Right lung (tissue), 5 donors: Measurements from ENCODE around the gene REV3L. TPM values are rescaled to one million over a fixed set of nuclear protein-coding genes. Genes with fewer than 3 reads are reported as not detected.
A peak's percentile ranks its signal among the peaks of the same experiment; 100 is the strongest.
"Not testable (repeated sequence)": the region's sequence is repeated elsewhere in the genome, so short reads cannot be mapped to it uniquely, and the experiment has no call there.

Experiments used
- DNase-seq, 2 donors: peaks; one replicate each; pipeline ENCODE4 v3.0.0-alpha.2; 2013
- polyA plus RNA-seq, 5 donors: library from polyadenylated mRNA; unstranded; fragments of 120-200 nt; gene quantifications; one replicate each; pipeline versions ENCODE4 v1.2.1 to v1.2.3, GENCODE V29; 2013; ENCODE audit warnings: inconsistent platforms in 1 of 5, low replicate concordance in 1 of 5; ENCODE audit not compliant: insufficient read length in 5 of 5, insufficient read depth in 1 of 5

The REV3L gene
- polyA plus RNA-seq, 5 donors = 45.5 to 67.0 (median 63.9) TPM

DNA sequence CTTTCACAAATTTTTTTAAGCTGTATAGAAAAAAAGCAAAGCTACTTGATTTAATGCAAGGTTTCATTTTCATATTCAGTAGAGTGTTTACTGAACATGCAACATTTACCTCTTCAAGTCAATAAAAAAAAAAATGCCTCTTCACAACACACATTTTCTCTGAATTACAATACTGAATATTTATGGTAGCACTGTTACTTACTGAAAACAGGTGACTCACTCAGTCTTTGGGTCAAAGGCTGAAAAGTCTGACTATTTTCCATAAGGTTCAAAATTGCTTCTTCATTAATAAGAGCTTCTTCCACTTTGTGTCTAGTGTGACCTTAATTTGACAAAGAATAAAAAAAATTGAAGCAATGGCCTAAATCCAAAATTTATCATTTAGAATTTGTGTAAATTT lies 101.9 kb downstream of the REV3L start:
- DNase-seq = no peak

DNA sequence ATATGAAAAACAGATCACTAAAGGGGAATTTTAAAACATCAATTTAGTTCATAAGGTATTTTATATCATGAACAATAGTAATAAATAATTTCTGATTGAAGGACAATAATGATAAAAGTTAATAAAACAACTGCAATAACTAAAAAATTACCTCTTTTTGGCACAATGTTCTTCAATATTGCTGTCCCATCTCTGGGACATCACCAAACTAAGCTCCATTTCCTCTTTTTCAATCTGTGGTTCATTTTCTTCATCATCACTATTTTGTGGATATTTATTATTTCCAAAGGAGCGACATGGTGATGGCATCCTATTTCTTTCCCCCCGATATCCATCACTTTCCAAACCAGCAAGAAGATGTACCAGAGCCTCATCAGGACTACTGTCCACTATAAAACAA lies 103.2 kb downstream of the REV3L start:
- DNase-seq = no peak

DNA sequence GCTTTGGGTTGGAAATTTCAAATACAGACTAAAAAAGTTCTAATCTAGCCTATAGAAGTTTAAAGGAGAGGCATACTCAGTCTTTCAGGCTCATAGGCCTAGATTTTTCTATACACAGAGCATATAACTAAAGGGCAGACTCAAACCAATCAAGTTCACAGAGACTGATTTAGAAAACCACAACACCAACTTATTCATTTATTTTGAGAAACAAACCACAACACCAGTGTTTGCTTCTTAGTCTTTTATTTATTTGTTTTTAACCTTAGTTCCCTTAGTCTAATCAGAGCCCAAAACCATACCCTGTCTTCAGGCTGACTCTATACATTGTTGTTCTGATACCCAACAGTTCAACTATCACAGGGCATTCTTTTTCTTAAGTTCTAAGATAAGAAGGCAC lies 103.7 kb downstream of the REV3L start:
- DNase-seq = no peak

DNA sequence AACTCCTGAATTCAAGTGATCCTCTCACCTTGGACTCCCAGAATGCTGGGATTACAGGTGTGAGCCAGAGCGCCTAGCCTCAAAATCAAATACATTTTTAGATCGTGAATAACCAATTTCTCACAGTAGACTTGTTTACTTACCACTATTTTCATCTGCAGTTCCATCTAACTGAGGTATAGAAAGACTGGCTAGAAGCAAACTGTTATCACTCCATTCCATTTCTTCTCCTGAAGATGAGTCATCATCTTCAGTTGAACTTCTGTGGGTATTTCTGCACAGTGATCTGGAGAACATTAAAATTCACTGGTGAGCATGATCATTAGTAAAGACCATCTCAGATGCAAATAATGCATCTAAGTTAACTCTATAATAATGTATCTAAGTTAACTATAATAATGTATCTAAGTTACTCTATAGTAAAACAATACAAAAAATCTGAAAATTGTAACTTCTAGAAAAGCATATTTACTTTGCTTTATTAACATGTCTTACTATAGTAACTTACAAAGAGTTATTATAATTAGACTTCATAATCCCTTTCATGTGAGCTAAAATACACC lies 105.4 kb downstream of the REV3L start:
- DNase-seq = no peak

DNA sequence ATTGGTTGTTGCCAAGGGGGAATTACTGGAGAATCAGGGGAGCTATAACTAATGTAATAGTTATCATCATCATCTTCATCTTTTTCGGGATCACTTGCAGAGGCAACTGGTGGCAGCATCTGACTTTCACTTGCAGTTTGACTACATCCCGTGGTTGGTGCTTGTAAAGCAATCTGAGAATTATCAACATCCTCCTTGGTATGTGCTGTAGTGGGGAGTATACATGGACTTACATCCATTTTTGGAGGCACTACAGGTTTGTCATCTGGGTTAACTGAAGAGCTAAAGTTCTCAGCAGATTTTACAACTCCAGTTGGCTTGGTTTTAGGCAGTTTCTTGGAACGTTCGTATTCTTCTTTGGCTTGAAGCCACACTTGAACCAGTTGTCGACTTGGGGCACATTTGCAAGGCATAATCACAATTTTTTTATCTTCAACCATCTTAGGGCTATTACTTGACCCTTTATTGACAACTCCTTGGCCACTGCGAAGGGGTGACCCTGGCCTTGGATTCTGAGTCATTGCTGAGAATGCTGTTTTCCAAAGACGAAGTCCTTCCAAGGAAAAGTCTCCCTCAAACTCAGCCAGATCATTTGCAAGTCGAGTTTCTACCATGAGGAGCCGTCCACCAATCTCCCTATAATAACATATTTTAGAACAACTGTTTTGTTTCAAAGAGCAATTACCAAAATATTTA lies 115.5 kb downstream of the REV3L start:
- peak; percentile 12 to 18 for DNase-seq

DNA sequence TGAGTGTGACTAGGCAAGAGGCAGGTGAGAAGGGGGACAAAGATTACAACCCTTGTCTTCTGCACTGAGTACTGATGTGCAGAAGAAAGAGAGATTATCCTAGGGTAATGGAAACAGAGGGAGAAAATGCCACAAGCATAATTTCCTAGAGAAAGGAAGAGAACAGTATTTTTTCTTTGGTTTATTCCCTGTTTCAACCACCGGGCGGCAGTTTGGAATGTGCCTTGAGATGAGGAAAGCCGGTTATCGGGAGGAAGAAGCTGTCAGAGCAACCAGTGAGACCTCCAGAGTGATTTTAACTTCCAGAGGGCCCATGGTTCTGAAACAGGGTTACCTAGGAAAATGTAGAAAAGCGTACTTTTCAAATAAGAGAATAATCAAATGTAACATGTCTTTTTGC lies 121.4 kb downstream of the REV3L start:
- peak; percentile 5 to 27 for DNase-seq

DNA sequence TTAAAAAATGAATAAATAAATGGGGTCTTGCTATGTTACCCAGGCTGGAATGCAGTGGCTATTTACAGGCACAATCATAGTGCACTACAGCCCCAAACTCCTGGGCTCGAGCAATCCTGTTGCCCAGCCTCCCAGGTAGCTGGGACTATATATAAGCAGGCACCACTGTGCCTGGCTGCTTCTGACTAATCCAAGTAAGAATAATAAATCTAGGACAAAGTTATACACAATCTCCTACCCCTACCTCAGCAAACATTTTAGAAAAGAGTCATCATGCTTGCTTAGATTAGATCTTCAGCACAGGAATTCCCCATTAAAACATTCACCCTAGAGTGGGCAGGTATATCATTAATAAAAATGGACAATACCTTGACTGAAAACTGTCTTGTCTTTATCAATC lies 124.6 kb downstream of the REV3L start:
- DNase-seq = no peak

DNA sequence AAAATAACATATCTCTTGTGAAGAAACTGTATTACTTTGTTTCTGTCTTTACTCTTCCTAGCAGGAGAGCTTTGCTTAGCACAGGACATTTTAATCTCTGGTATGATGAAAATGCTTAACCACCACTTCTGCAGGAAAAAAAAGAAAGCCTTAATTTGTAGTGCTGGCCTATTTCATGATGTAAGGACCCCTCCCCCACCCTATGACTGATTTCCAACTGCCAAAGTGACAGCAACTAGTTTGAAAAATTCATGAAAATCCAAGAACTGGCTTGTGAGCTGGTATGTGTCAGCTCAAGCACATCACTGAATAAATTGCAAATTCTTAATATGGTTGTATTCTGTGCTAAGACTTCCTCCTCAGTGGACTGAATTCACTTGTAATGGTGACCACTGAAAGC lies 125.3 kb downstream of the REV3L start:
- no peak for DNase-seq

DNA sequence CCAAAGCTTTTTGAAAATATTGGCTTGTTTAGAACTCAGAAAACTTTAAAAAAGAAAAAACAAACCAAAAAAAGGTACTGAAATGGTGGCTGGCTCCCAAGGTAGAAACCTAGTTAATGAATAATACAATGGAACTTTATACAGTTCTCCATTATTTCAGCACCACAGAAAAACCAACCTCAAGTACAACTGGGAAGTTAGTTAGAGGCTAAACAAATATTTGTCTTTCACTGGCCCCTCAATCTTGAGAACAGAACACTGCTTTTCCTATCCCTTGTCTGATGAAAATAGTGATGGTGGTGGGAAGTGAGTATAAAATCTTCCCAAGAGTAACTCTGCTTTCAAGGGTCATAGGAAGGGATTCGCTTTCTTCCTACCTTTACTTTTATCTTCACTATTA lies 126.5 kb downstream of the REV3L start:
- peak in 1 of 2 donors; percentile 15 for DNase-seq

DNA sequence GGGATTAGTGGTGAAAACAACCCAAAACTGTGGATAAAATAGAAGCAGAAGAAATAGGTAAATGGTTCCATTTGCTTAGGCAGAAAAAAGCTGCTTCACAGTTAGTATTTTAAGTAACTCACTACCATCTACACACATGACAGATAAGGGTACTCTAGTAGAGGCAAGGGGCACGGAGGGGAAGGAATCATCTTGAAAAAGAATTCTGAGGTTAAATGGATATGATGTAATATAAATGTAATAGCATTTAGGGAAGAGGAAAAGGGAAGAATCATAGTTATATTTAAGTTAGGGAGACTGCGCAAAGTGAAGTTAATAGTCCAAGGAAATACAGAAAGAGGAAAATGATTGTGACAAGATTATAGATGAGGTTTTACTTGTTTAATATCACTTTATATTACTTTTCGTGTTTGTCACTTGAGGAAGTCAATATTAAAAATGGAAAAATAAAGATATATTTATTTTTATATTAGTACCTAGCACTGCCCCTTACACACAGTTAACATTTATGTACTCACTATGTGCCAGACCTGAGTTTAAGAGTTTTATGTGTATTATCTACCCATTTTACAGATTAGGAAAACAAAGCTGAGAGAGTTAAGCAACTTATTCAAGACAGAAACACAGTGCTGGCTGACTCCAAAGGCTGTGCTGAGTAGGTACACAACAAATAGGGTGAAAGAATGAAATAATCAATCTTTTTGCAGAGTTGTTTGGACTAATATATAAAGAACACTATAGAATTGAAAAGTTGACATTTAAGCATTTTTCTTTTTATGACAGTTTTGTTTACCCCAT lies 128.1 kb downstream of the REV3L start:
- DNase-seq = no peak

DNA sequence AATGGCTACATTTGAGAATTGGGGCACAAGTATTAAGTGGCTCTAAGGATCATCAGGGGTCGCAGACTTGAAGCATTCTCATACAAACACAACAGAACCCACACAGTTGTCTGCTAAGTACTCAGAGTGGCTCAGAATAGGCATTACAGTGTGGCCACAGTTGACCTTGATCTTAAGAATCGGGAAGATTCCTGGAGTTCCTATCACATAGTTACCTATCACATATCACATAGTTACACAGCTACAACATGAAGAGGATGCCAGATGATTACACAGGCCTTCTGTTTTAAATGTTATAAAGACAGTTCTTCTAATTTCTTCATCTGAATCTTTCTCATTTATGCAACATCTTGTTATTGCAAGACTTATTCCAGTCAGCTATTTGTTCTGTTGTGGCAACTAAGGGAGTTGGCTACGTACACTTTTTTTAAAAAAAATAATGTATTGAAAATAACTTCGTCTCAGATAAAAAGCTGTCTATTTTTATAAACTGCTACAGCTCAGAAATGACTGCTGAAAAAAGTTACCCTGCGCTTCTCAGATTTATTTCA lies 129.0 kb downstream of the REV3L start:
- peak in 1 of 2 donors; percentile 19 for DNase-seq

DNA sequence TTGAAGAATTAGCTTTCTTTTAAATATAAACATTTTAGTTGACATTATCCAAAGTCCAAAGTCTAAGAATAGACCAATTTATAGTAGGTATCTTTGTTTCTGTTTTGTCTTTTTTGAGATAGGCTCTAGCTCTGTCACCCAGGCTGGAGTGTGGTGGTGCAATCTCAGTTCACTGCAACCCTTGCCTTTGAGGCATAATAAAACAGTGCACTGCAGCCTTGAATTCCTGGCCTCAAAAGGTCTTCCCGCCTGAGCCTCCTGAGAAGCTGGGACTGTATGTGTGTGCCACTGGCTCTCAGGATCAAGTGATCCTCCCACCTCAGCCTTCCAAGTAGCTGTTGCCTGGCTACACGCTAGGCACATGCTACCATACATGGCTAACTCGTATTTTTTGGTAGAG lies 135.4 kb downstream of the REV3L start:
- DNase-seq = no peak

DNA sequence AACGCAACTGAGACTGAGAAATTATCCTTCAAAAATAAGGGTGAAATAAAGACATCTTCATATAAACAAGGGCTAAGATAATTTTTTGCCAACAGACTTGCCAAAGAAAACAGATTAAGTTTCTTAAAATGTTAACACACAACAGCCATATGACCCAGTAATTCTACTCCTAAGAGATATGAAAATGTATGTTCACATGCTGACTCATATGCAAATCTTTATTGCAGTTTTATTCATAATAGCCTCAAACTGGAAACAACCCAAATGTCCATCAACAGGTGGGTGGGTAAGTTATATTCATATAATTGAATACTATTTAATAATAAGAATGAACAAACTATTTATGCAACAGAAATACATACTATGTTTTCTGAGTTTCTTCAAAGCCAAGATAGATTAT lies 140.1 kb downstream of the REV3L start:
- no peak for DNase-seq

DNA sequence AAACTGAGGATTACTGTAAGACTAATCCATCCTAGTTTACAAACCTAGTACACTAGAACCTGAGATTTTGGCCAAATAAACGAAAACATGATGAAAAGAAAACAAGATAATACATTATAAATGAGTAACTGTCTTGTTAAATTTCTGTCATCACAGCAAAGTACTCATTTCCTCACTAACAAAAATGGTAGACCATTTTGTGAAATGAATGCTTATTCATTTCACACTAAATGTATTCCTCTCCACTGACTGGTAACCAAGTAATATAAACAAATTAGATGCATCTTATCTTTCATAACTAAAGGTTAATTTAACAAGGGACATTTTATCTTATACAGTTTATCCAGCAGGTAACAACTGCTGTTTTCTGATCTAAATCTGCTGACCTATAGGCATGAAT lies 143.7 kb downstream of the REV3L start:
- DNase-seq = no peak

DNA sequence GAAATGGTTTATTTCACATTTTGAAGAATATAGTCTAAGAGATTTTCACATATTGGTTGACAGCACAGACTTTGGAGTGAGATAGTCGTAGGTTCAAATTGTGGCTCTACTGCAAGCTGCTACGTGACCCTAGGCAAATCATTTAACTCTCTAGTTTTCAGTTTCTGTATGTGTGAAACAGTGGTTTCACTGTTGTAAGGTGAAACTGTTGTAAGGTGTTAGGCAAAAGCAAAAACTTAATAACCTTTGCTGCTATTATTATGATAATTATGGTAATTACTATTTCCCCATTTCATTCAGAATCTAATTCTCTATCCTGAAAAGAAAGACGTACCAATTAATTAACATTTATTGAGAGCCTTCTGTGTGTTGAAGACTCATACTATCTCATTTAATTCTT lies 144.2 kb downstream of the REV3L start:
- DNase-seq = no peak

DNA sequence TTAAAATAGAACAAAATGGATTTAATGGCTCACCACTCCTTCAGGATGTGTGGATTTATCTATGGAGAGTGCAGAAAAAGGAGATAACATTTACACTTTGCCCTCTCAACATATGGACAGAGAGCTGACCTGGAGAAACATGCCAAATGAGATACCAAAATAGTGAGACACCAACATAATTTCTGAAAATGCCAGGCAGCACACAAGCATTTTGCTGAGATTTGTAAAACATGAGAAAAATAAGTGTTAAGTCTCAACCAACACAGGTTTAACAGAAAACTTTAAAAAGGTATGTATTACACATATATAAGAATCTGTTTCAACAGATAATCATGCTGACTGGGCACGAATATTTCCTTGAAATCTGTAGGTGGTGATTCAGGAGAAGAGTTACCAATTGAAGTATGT lies 145.2 kb downstream of the REV3L start:
- no peak for DNase-seq

DNA sequence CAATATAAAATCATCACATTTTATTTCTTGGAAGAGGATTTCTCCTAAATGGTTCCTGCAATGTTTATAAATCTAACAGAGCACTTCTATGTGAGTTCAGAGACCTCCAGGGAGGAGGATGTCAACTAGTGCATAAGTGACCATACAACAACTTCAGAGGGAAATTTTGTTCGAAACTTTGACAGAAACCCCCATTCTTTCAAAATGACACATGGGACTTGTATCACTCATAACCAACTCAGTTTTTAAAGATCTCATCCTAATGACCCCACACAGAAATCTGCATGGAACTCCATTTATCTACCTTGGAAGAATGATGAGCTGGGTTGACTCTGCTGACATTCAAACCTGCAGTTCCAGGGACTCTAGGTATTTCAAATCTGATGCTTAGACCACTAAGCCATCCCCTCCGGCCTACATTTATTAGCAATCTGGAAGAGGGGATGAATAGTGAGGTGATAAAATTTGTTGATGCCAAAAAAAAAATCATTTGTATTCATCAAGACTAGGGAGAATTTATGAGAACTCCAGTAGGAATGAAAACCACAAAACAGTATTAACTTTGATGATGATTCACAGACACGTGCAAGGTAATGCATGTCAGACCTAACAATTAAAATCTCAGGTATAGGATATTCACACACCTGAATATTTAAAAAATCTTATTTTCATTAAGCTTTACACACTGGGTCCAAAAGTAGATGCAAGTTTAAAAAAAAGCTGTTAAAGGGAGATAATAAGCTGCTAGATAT lies 153.0 kb downstream of the REV3L start:
- DNase-seq = no peak

DNA sequence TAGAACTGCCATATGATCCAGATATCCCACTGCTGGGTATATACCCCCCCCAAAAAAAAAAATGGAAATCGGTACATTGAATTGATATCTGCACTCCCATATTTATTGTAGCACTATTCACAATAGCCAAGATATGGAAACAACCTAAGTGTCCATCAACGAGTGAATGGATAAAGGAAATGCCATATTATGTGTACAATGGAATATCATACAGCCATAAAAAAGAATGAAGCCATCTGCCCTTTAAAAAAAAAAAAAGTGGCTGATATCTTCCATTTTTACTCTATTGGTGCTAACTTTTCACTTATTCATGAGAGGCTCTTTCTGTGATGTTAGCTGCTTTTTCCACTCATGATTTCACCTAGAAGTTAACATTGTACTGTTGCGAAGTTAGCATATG lies 156.5 kb downstream of the REV3L start:
- no peak for DNase-seq

DNA sequence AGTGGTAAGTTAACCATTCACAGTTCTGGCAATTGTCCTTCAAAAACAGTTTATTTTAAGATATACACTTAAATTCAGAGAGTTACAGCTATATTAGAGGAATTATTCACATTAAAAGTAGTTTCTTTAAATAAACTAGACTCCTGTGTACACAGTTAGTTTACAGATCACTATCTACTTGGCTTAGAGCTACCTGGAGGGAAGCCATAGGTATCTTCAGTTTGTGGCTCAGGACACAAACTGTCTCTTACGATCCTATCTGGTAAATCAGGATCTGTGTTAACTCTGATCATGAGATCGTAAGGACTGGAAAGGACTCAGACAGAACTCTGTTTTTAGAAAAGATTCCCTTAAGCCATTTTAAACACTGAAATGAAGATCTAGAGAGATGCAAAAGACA lies 160.9 kb downstream of the REV3L start:
- no peak for DNase-seq

DNA sequence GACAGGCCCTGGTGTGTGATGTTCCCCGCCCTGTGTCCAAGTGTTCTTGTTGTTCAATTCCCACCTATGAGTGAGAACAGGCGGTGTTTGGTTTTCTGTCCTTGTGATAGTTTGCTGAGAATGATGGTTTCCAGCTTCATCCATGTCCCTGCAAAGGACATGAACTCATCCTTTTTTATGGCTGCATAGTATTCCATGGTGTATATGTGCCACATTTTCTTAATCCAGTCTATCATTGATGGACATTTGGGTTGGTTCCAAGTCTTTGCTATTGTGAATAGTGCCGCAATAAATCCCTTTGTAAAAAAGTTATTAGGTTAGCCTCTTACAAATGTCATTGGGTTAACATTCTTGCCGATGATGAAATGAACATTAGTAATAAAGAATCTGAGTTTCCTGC lies 175.1 kb downstream of the REV3L start:
- not testable (repeated sequence) for DNase-seq

DNA sequence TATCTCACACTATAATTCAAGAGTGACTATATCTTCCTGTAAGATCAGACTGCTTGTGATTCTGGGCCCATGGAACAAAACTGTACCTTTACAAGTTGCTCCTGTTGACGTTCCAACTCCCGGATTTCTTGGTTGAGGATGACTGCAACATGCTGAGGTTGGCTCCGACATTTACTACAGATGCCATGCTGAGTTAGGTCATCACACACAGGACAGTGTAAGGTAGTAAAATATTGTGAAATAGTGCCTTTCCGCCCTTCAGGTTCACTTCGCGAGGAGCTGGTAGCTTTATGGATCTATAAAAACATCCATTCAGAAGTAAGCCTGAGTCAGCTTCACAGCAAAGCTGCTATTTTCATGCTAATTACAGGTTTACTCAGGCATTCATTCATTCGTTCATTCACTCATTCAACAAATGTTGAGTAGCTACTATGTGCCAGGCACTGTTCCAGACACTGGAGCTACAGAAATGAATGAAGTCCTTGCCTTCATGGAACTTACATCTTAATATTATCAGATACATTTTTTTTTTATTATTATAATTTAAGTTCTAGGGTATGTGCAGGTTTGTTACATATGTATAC lies 175.7 kb downstream of the REV3L start:
- DNase-seq = no peak
